WTC11 (cell line): ENCODE data around the gene SEMA4G. TPM values are rescaled to one million over a fixed set of nuclear protein-coding genes. Genes with fewer than 3 reads are reported as not detected.

Experiments used
- ATAC-seq: fragments of 200-7000 bp; cut with Tn5 transposase; 2 replicates; pipeline ENCODE4 v1.10.0; 2021; ENCODE audit warnings: mild to moderate bottlenecking, moderate library complexity
- CTCF ChIA-PET: fragments of 300-600 bp; sonication (Branson Sonifier 250); formaldehyde crosslinking; loops from one replicate; lab custom pipeline; 2021; ENCODE audit warnings: antibody characterized with exemption; lab: Charles Lee
- POLR2A ChIA-PET: fragments of 350-600 bp; sonication (Branson Sonifier 250); formaldehyde crosslinking; loops from one replicate; lab custom pipeline; 2021; ENCODE audit warnings: antibody characterized with exemption; lab: Charles Lee
- DNase-seq: peaks from one replicate; pipeline ENCODE4 v3.0.0; 2021; ENCODE audit warnings: low spot score
- H3K27ac Mint-ChIP-seq: 2 replicates; pipeline ENCODE4 v1.8.0; 2021; ENCODE audit warnings: mixed read lengths
- H3K27me3 Mint-ChIP-seq: 2 replicates; pipeline ENCODE4 v1.8.0; 2021; ENCODE audit warnings: low read depth, mild to moderate bottlenecking, moderate library complexity, mixed read lengths
- H3K36me3 Mint-ChIP-seq: 2 replicates; pipeline ENCODE4 v1.8.0; 2021; ENCODE audit warnings: mixed read lengths
- H3K4me1 Mint-ChIP-seq: 2 replicates; pipeline ENCODE4 v1.8.0; 2022; ENCODE audit warnings: mixed read lengths
- H3K4me3 Mint-ChIP-seq: 2 replicates; pipeline ENCODE4 v1.8.0; 2021; ENCODE audit warnings: mild to moderate bottlenecking, moderate library complexity, mixed read lengths
- H3K9me3 Mint-ChIP-seq: 2 replicates; pipeline ENCODE4 v1.8.0; 2021; ENCODE audit warnings: mixed read lengths
- E2F5 ChIP-seq: sonication (generic); formaldehyde crosslinking; IDR thresholded peaks from 2 replicates; pipeline ENCODE4 v1.8.1; 2022; ENCODE audit warnings: mild to moderate bottlenecking, moderate library complexity, missing genetic modification reagents
- FOXJ3 ChIP-seq: sonication (generic); formaldehyde crosslinking; IDR thresholded peaks from 2 replicates; pipeline ENCODE4 v1.9.0; 2021; ENCODE audit warnings: missing genetic modification reagents, mild to moderate bottlenecking, borderline replicate concordance
- GTF2I ChIP-seq: fragments of 250-450 bp; sonication (Bioruptor Pico); conservative IDR thresholded peaks from 2 replicates; pipeline ENCODE4 v1.4.0; 2021; ENCODE audit warnings: mild to moderate bottlenecking
- MYBL2 ChIP-seq: sonication (generic); formaldehyde crosslinking; IDR thresholded peaks from 2 replicates; pipeline ENCODE4 v1.8.1; 2023; ENCODE audit warnings: mild to moderate bottlenecking, moderate library complexity, missing genetic modification reagents
- NFE2L1 ChIP-seq: sonication (generic); formaldehyde crosslinking; IDR thresholded peaks from 2 replicates; pipeline ENCODE4 v1.8.1; 2023; ENCODE audit warnings: missing genetic modification reagents
- PRDM15 ChIP-seq: sonication (generic); formaldehyde crosslinking; IDR thresholded peaks from 2 replicates; pipeline ENCODE4 v1.8.0; 2022; ENCODE audit warnings: missing genetic modification reagents
- RELA ChIP-seq: sonication (generic); formaldehyde crosslinking; IDR thresholded peaks from 2 replicates; pipeline ENCODE4 v1.8.1; 2022; ENCODE audit warnings: missing genetic modification reagents, mild to moderate bottlenecking, borderline replicate concordance
- RORB ChIP-seq: fragments of 250-450 bp; sonication (Bioruptor Pico); IDR thresholded peaks from 2 replicates; pipeline ENCODE4 v1.9.0; 2021; ENCODE audit warnings: mild to moderate bottlenecking
- TP53 ChIP-seq: sonication (generic); formaldehyde crosslinking; IDR thresholded peaks from 2 replicates; pipeline ENCODE4 v1.8.1; 2023; ENCODE audit warnings: mild to moderate bottlenecking, missing genetic modification reagents
- total RNA-seq: library from RNA; stranded (reverse); gene quantifications from 3 replicates; pipeline ENCODE4 v1.2.3, GENCODE V29; 2021
- TF ChIP-seq, protein P1 (sequence below): fragments of 250-450 bp; sonication (Bioruptor Pico); IDR thresholded peaks from 2 replicates; pipeline ENCODE4 v1.9.0; 2021; ENCODE audit warnings: mild to moderate bottlenecking
- TF ChIP-seq, protein P2 (sequence below): fragments of 250-450 bp; sonication (Bioruptor Pico); IDR thresholded peaks from 2 replicates; pipeline ENCODE4 v2.1.2; 2022; ENCODE audit warnings: mild to moderate bottlenecking, moderate library complexity
- TF ChIP-seq, protein P3 (sequence below): sonication (generic); formaldehyde crosslinking; conservative IDR thresholded peaks from 2 replicates; pipeline ENCODE4 v1.8.1; 2023; ENCODE audit warnings: mild to moderate bottlenecking, low read depth, missing genetic modification reagents, moderate library complexity
- TF ChIP-seq, protein P4 (sequence below): sonication (generic); formaldehyde crosslinking; IDR thresholded peaks from 2 replicates; pipeline ENCODE4 v1.8.1; 2023; ENCODE audit warnings: mild to moderate bottlenecking, moderate library complexity, missing genetic modification reagents

SEMA4G gene
- total RNA-seq, 1 experiment from 2014 or later: 11.8 TPM

DNA sequence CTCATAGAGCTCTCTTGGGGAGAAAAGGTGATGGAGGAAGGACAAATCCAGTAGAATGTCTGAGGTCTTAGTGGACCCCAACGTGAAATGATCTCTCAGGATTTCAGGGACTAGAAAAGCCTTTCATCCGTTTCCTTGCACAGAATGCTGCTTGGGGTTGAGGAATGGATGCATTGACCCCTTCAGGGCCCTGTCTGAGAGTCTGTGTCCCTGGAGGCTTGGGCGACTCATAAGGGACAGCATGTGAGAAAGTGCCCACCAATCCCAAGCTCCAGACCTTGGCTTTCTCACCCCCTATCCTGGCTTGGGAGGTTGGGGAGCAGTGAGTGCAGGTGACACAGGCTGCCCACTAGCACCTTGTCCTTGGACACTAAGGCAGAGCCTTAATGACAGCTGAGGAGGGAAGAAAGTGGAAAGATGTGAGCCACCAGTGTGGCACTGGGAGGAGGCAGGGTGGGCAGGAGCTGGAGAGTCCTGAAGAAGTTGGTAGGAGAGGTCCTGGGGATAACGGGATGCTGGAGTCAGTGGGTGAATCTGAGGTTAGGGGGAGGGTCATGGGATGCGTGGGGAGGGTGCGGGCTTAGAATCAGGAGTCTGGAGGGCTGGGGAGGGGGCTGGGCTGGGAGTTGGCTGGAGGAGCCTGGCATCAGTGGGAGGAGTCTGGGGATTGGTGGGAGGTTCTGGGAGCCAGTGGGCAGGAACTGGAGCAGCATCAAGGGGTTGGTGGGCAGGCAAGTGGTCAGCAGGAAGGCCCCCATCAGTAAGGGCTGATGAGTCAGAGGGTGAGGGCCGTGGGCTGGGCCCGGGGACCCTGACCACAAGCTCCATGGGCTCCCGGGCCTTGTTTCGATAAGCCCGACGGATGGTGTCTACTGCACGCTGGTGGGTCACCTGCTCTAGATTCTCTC lies 38.9 kb downstream of the SEMA4G start (continued):
- TF ChIP-seq, protein P1, sequence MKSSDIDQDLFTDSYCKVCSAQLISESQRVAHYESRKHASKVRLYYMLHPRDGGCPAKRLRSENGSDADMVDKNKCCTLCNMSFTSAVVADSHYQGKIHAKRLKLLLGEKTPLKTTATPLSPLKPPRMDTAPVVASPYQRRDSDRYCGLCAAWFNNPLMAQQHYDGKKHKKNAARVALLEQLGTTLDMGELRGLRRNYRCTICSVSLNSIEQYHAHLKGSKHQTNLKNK (CRISPR knock-in tag): no peak
- TF ChIP-seq, protein P2, sequence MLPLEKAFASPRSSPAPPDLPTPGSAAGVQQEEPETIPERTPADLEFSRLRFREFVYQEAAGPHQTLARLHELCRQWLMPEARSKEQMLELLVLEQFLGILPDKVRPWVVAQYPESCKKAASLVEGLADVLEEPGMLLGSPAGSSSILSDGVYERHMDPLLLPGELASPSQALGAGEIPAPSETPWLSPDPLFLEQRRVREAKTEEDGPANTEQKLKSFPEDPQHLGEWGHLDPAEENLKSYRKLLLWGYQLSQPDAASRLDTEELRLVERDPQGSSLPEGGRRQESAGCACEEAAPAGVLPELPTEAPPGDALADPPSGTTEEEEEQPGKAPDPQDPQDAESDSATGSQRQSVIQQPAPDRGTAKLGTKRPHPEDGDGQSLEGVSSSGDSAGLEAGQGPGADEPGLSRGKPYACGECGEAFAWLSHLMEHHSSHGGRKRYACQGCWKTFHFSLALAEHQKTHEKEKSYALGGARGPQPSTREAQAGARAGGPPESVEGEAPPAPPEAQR (CRISPR knock-in tag): no peak
- TF ChIP-seq PRDM15 (CRISPR knock-in tag): no peak
- TF ChIP-seq FOXJ3 (CRISPR knock-in tag): no peak
- TF ChIP-seq E2F5 (CRISPR knock-in tag): no peak
- TF ChIP-seq, protein P3, sequence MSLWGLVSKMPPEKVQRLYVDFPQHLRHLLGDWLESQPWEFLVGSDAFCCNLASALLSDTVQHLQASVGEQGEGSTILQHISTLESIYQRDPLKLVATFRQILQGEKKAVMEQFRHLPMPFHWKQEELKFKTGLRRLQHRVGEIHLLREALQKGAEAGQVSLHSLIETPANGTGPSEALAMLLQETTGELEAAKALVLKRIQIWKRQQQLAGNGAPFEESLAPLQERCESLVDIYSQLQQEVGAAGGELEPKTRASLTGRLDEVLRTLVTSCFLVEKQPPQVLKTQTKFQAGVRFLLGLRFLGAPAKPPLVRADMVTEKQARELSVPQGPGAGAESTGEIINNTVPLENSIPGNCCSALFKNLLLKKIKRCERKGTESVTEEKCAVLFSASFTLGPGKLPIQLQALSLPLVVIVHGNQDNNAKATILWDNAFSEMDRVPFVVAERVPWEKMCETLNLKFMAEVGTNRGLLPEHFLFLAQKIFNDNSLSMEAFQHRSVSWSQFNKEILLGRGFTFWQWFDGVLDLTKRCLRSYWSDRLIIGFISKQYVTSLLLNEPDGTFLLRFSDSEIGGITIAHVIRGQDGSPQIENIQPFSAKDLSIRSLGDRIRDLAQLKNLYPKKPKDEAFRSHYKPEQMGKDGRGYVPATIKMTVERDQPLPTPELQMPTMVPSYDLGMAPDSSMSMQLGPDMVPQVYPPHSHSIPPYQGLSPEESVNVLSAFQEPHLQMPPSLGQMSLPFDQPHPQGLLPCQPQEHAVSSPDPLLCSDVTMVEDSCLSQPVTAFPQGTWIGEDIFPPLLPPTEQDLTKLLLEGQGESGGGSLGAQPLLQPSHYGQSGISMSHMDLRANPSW (CRISPR knock-in tag): no peak

DNA sequence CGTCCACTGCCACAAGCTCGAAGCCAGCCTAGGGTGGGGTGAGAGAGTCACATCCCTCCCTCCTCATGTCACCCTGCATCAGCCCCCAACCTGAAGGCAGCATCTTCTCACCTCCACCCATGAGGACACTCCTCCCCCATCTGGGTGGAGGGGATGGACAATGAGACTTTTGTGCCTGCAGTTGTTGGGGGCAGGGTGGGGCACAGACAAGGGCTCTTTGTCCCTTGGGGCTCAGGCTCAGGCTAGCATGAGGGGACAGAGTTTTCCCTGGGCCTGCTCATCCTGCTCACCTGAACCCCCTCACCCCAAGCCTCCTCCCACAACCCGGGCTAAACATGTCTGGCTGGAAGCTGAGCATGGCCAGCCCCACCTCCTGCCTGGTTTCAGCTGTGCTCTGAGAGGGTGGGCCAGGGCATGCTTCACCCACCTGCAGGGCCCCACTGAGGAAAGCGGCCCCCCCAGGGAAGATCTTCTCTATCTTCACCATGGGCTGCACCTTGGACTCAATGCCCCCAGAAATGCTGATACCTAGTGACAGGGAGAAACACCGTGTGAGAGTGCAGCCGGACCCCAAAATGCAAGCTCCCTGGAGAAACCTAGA lies 39.6 kb downstream of the SEMA4G start:
- no peak for DNase-seq
- no peak overlapping the region; the same call in 1 of the 2 replicates for H3K27ac Mint-ChIP-seq
- CTCF ChIA-PET: interaction anchor here (1.2 to 7.2 kb wide), 5 partner anchors 10 to 41 kb away, joined by 4 to 273 read pairs (median 6); partner anchors contain the start of genes LZTS2 and SEMA4G
- no peaks in the 10 kb centered on the region for H3K9me3 Mint-ChIP-seq
- H3K27me3 Mint-ChIP-seq: no peaks in the 10 kb centered on the region; the same call in 1 of the 2 replicates
- ATAC-seq: no peak
- no peak for TF ChIP-seq RELA (CRISPR knock-in tag)
- no peak for TF ChIP-seq NFE2L1 (CRISPR knock-in tag)
- TF ChIP-seq, protein P4, sequence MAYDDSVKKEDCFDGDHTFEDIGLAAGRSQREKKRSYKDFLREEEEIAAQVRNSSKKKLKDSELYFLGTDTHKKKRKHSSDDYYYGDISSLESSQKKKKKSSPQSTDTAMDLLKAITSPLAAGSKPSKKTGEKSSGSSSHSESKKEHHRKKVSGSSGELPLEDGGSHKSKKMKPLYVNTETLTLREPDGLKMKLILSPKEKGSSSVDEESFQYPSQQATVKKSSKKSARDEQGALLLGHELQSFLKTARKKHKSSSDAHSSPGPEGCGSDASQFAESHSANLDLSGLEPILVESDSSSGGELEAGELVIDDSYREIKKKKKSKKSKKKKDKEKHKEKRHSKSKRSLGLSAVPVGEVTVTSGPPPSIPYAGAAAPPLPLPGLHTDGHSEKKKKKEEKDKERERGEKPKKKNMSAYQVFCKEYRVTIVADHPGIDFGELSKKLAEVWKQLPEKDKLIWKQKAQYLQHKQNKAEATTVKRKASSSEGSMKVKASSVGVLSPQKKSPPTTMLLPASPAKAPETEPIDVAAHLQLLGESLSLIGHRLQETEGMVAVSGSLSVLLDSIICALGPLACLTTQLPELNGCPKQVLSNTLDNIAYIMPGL (CRISPR knock-in tag): no peak
- no peak for TF ChIP-seq TP53 (CRISPR knock-in tag)
- no peak for TF ChIP-seq RORB (CRISPR knock-in tag)
- TF ChIP-seq, protein P3 (CRISPR knock-in tag): no peak
- TF ChIP-seq GTF2I (CRISPR knock-in tag): no peak
- TF ChIP-seq MYBL2 (CRISPR knock-in tag): no peak
- TF ChIP-seq PRDM15 (CRISPR knock-in tag): no peak
- H3K4me1 Mint-ChIP-seq: peaks cover 23% of the 10 kb centered on the region
- H3K36me3 Mint-ChIP-seq: peaks cover 9% of the 10 kb centered on the region
- POLR2A ChIA-PET: interaction anchor here (1.3 to 1.4 kb wide), 2 partner anchors 9 to 10 kb away, joined by 4 to 5 read pairs; partner anchors contain the start of gene LZTS2
- H3K4me3 Mint-ChIP-seq: no peak overlapping the region
